Effector memory CD4-positive, alpha-beta T cell (primary cell): Measurements from ENCODE around the gene MESD.

Experiments
- DNase-seq, 3 donors: peaks; one replicate each; pipeline ENCODE4 v3.0.0-alpha.2; 2020
- H3K27ac ChIP-seq: 2 replicates; pipeline ENCODE4 v1.7.0; 2013; ENCODE audit warnings: mild to moderate bottlenecking, low read length, moderate library complexity; ENCODE audit not compliant: insufficient read depth, poor library complexity, severe bottlenecking
- H3K27me3 ChIP-seq: replicated peaks from 2 replicates; pipeline ENCODE4 v1.7.0; 2013; ENCODE audit warnings: mild to moderate bottlenecking, low read length; ENCODE audit not compliant: insufficient read depth, control insufficient read depth, poor library complexity, severe bottlenecking
- H3K36me3 ChIP-seq: 2 replicates; pipeline ENCODE4 v1.7.0; 2013; ENCODE audit warnings: mild to moderate bottlenecking, low read length, moderate library complexity; ENCODE audit not compliant: control insufficient read depth, insufficient read depth
- H3K4me1 ChIP-seq: 2 replicates; pipeline ENCODE4 v1.7.0; 2013; ENCODE audit warnings: low read length, mild to moderate bottlenecking; ENCODE audit not compliant: control insufficient read depth, insufficient read depth, poor library complexity, severe bottlenecking
- H3K4me3 ChIP-seq: 2 replicates; pipeline ENCODE4 v1.7.0; 2013; ENCODE audit warnings: low read length, low read depth, mild to moderate bottlenecking; ENCODE audit not compliant: insufficient read depth, poor library complexity, severe bottlenecking
- H3K9me3 ChIP-seq: 2 replicates; pipeline ENCODE4 v1.7.0; 2013; ENCODE audit warnings: mild to moderate bottlenecking, low read length, moderate library complexity; ENCODE audit not compliant: control insufficient read depth

The MESD gene

DNA sequence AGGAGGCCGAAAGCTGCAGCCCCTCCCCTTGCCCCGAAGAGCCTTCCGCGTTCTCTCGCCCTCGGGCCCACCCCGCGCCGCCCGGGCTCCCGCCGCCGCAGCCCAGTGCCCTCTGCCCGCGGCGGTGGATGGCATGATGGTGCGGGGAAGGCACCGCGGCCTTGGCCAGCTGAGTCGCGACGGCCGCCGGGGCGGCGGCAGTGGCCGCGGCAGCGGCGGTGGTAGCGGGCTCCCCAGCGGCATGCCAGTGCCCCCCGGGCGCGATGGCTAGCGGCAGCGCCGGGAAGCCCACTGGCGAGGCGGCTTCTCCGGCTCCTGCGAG is 12.4 kb upstream of the MESD start:
- peaks cover 8% of the 10 kb centered on the region for H3K36me3 ChIP-seq
- H3K27me3 ChIP-seq, result no peaks in the 10 kb centered on the region
- H3K9me3 ChIP-seq, result no peaks in the 10 kb centered on the region
- H3K4me1 ChIP-seq, result peaks cover 32% of the 10 kb centered on the region
- no peak for DNase-seq
- peak overlapping the region; percentile 93 for H3K27ac ChIP-seq
- H3K4me3 ChIP-seq, result peak overlapping the region; percentile 80

DNA sequence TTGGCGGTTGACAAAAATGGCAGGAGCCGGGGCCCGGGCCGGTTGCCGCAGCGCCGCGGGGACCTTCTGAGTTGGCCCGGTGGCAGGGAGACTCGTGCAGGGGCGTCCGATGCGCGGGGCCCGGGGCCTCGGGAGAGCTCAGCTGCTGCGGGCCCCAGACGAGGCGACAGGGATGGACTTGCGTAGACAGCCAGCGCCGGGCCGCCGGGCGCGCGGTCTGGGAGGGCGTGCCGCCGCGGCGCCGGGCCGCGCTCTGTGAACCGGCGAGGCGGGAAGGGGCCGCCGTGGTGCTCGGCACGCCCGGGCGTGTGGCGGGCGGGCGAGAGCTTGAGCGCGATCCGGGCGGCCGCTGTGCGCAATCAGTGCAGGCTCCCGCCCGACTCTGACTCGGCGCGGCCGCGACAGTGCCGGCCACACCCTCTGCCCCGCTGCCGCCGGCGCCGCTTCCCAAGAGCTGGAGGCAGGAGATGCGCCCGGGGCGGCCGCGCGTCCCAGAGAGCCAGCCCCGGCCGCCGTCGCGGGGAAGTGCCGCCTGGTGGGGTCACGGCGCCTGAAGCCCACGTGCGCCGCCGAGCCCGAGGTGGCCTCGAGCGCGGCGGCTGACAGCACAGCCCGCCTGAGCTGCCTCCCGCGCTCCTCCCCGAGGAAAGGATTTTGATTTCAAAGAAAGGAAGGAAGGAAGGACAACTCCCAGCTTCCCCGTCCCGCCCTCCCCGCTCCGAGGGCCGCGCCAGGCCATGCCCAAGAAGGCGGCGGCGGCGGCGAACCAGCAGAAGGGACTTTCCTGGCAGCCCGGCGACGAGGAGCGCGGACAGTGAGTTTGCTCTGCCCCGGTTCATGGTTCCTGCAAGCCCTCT is 11.8 kb upstream of the MESD start:
- H3K27ac ChIP-seq, result peak overlapping the region; percentile 93
- DNase-seq, result peak; percentile 48 to 58 (median 55)
- peaks cover 8% of the 10 kb centered on the region for H3K36me3 ChIP-seq
- H3K9me3 ChIP-seq, result no peaks in the 10 kb centered on the region
- peak overlapping the region; percentile 80 for H3K4me3 ChIP-seq
- peaks cover 32% of the 10 kb centered on the region for H3K4me1 ChIP-seq
- H3K27me3 ChIP-seq, result no peaks in the 10 kb centered on the region

DNA sequence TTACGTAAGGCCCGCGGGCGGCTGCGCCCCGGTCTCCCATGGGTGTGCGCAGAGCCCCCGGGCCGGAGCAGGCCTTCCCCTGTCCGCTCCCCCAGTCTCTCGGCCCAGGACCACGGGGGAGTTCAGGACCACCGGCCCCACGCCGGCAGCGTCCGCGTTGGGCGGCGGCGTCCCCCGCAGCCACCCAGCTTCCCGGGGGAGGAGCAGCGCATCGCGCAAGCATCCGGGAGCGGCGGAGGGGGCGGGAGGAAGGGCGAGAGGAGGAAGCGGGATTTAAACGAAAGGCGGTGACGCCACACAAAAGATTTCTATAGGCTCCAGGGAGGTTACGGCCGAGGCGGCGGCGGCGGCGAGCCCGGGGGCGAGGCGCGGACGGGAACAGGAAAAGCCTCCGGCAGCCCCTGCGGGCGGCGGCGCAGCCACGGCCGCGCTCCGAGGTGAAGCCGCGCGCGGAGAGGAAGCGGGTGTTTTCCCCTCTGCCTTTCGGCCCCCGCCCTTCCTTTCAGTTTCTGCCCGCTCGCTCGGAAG is 11.1 kb upstream of the MESD start, which contains the start of gene TLNRD1:
Gene TLNRD1 (plus strand): TSS at position 300 of the 528 bp plus-strand sequence. CDS start 1,349 bp downstream, outside the sequence.
- peak; percentile 75 to 81 (median 77) for DNase-seq
- H3K4me3 ChIP-seq, result peak within 1 kb of the TSS; percentile 80
- H3K9me3 ChIP-seq, result no peaks in the 10 kb centered on the region
- peaks cover 32% of the 10 kb centered on the region for H3K4me1 ChIP-seq
- peak within 1 kb of the TSS; percentile 93 for H3K27ac ChIP-seq
- H3K36me3 ChIP-seq, result peaks cover 8% of the 10 kb centered on the region
- H3K27me3 ChIP-seq, result no peaks in the 10 kb centered on the region

DNA sequence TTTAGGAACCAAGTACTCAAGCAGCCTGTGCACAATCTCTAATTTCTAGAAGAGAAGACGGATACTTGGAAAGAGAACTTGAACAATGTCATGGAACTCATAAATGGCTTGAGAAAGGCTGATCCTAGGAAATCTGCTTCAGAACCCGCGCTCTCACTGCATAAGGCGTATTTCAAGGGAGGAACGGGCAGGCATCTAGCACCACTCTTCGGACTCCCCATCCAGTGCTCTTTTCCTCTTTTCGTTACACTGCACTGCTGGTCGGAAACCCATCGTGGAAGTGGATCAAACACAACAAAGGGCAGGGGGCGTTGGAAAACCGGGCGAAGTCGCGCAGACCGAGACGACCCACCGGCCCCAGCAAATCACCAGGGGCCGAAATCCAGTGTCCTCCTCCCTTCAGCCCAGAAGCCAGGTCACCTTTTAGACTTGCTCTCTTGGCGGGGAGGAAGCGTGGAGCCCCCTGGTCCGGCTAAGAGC is 10.6 kb upstream of the MESD start:
- Histone ChIP-seq H3K27me3 (no peaks in the 10 kb centered on the region), H3K4me3 (peak overlapping the region; percentile 80), H3K4me1 (peaks cover 32% of the 10 kb centered on the region), H3K27ac (peak overlapping the region; percentile 93), H3K9me3 (no peaks in the 10 kb centered on the region), H3K36me3 (peaks cover 8% of the 10 kb centered on the region)
- no peak for DNase-seq

DNA sequence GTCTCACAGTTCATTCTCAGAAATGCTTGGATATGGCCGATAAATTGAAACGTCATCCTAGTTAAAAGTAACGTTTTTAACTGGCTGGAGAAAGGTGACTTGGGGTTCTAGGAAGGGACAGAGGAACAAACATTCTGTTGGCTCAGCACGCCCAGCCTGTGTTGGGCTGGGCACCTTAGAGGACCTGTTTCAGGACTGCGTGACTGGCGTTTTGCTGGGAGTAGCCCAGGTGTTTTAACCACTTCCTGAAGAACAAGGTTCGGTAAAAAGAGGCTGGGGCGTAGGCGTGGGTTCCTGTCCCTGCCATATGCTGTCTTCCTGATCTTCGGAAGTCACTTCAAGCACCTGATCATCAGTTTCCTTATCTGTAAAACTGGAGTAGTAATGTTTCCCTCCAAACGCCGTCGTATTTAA is 10.0 kb upstream of the MESD start:
- H3K4me3 ChIP-seq, result peak overlapping the region; percentile 80
- peak overlapping the region; percentile 93 for H3K27ac ChIP-seq

DNA sequence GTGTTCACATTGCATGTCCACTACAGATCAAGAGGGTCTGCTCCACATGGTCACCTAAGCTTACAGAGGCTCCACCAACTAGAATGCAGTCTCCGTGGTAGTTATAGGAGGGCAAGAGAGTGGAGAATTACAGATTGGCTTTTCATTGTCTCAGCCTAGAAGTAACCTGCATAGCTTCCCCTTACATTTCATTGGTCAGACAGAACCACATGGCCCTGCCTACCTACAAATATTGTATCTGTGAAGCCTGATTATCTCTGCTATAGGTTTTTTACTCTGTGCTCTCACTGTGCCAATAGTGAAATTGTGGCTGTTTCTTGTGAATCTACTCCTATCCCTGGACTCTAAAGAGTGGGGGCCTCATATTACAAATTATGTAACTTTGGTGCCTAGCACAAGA is 8.6 kb upstream of the MESD start:
- peaks cover 20% of the 10 kb centered on the region for H3K4me1 ChIP-seq
- H3K9me3 ChIP-seq, result no peaks in the 10 kb centered on the region
- H3K4me3 ChIP-seq, result no peak overlapping the region
- H3K27ac ChIP-seq, result no peak overlapping the region
- H3K27me3 ChIP-seq, result no peaks in the 10 kb centered on the region
- DNase-seq, result no peak
- peaks cover 6% of the 10 kb centered on the region for H3K36me3 ChIP-seq

More for the DNA sequence above, 10.0 kb upstream of the MESD start:
- Histone ChIP-seq H3K4me1 (peaks cover 29% of the 10 kb centered on the region), H3K9me3 (no peaks in the 10 kb centered on the region), H3K36me3 (peaks cover 8% of the 10 kb centered on the region), H3K27me3 (no peaks in the 10 kb centered on the region)
- DNase-seq, result peak; percentile 45 to 49 (median 48)

DNA sequence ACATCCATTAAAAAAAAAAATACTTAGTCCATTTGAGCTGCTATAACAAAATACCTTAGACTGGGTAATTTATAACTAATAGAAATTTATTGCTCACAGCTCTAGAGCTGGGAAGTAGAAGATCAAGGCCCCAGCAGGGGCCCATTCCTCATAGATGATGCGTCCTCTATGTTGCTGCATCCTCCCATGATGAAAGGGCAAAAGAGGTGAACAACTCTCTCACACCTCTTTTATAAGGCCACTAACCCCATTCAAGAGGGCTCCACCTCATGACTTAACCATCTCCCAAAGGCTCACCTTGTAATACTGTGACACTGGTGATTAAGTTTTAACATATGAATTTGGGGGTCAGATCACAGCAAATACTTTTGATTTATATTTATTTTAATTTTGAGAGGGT is 8.1 kb upstream of the MESD start:
- no peak overlapping the region for H3K27ac ChIP-seq
- H3K4me3 ChIP-seq, result no peak overlapping the region
- peaks cover under 1% of the 10 kb centered on the region for H3K36me3 ChIP-seq
- DNase-seq, result no peak
- no peaks in the 10 kb centered on the region for H3K27me3 ChIP-seq
- no peaks in the 10 kb centered on the region for H3K9me3 ChIP-seq
- peaks cover 14% of the 10 kb centered on the region for H3K4me1 ChIP-seq

DNA sequence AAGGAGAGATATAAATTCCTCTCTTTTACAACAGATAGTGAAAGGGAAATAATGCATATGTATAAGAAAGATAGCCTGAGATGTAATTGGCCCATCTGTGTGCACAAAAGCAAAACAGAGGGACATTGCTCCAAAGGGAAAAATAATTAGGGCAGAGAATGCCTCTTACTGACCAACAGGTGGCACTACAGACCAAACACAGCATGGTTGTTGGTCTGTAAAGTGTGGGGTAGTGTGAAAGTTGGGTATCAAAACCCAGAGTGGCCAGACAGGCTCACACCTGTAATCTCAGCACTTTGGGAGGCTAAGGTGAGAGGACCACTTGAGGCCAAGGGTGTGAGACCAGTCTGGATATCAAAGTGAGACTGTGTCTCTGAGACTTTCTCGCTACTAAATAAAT is 6.6 kb upstream of the MESD start:
- H3K27ac ChIP-seq, result no peak overlapping the region
- no peaks in the 10 kb centered on the region for H3K9me3 ChIP-seq
- H3K4me3 ChIP-seq, result no peak overlapping the region
- H3K4me1 ChIP-seq, result peaks cover 11% of the 10 kb centered on the region
- H3K36me3 ChIP-seq, result no peaks in the 10 kb centered on the region
- no peaks in the 10 kb centered on the region for H3K27me3 ChIP-seq
- no peak for DNase-seq

DNA sequence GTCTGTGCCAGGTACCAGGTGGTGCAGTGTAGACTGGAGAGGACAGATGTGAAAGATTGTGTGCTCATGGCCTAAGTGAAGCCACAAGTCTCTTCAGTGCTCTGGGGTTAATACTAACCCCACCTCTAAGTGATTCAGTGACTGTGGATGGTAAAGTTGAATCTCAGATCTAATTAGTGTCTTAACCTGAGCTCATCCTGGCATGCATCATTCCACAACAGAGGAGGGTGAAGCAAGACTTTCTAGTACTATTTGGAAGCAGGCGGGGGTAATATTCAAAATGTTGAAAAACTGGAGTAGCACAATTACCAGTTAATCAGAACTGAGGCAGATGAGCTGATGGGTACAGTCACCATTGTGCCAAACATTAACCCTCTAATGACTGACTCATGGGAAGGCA is 2.8 kb upstream of the MESD start:
- no peak overlapping the region for H3K4me3 ChIP-seq
- H3K4me1 ChIP-seq, result peaks cover 14% of the 10 kb centered on the region
- no peaks in the 10 kb centered on the region for H3K27me3 ChIP-seq
- H3K27ac ChIP-seq, result no peak overlapping the region
- no peaks in the 10 kb centered on the region for H3K9me3 ChIP-seq
- H3K36me3 ChIP-seq, result no peaks in the 10 kb centered on the region
- DNase-seq, result no peak

DNA sequence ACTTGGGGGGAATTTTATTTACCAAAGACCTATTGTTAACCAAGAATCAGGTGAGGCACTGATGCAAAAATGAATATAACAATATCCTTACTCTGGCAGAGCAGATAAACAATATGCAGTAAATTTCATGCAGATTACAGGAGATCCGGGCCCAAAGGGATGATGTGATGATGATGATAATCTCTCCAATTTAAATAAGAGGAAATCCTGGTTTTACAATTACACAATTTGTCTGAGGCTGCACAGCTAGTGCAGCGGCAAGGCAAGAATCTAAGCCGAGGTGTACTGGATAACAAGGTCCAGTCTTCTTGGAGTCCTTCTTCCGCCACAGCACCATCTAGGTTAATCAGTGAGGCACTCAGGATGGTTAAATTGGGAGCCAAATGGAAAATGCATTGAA is 2.4 kb upstream of the MESD start:
- H3K4me1 ChIP-seq, result peaks cover 14% of the 10 kb centered on the region
- H3K36me3 ChIP-seq, result no peaks in the 10 kb centered on the region
- H3K4me3 ChIP-seq, result no peak overlapping the region
- H3K27ac ChIP-seq, result no peak overlapping the region
- H3K27me3 ChIP-seq, result no peaks in the 10 kb centered on the region
- DNase-seq, result no peak
- H3K9me3 ChIP-seq, result no peaks in the 10 kb centered on the region
